ENCODE results near the gene RNF214. TPM values are rescaled to one million over a fixed set of nuclear protein-coding genes. Genes with fewer than 3 reads are reported as not detected.

RNF214 gene
- total and polyA plus RNA-seq, 10 of the 15 experiments (the other 5 are each of a cell fraction or from before 2014, with no cell fraction given), result 4.8 to 16.8 (median 10.5) TPM

GRCh38 chr11:117219995-117220394 is 12.5 kb upstream of the RNF214 start:
- H3K9me3 ChIP-seq (replicated peaks; ENCODE audit: control insufficient read depth, insufficient read depth, low read length), result no peaks in the 10 kb centered on the region
- POLR2A ChIA-PET, result interaction anchor here (0.6 to 1.0 kb wide), 2 partner anchors 41 to 380 kb away, joined by 3 read pairs; partner anchors contain the start of gene SIDT2
- no peaks in the 10 kb centered on the region for H3K79me2 ChIP-seq (ENCODE audit: control insufficient read depth, insufficient read depth, low read length)
- in situ Hi-C loops (cut with MboI), result no loop called here
- ATAC-seq (no peak), FAIRE-seq (no peak), DNase-seq (ENCODE audit: low read depth, low spot score) (no peak)
- H3K4me3 ChIP-seq, result no peak overlapping the region
- CTCF ChIA-PET, result interaction anchor here (1.0 to 17.3 kb wide), 4 partner anchors 9 to 474 kb away, joined by 3 to 422 read pairs (median 4); partner anchors contain the start of gene SIDT2
- no peak overlapping the region for H3K27ac ChIP-seq (ENCODE audit: control insufficient read depth, insufficient read depth)
- H3K4me2 ChIP-seq (ENCODE audit: control insufficient read depth, insufficient read depth), result no peak overlapping the region
- RAD21 ChIA-PET (ENCODE audit: unreplicated experiment), result interaction anchor here (1.0 kb wide), 1 partner anchor 9 kb away, joined by 3 read pairs; no protein-coding TSS in a partner anchor
- no peaks in the 10 kb centered on the region for H3K27me3 ChIP-seq (replicated peaks in 1 of 2; ENCODE audit: control insufficient read depth in 2 of 2, insufficient read depth in 2 of 2, low read length in 1 of 2)
- no peaks in the 10 kb centered on the region for H4K20me1 ChIP-seq (ENCODE audit: control insufficient read depth, insufficient read depth)
- no TSS peak for BruUV-seq (replicated peaks)
- intact Hi-C loops (cut with micrococcal nuclease; ENCODE audit: unreplicated experiment), result no loop called here
- SMC1A ChIA-PET (ENCODE audit: uncharacterized antibody, unreplicated experiment), result interaction anchor here (0.8 to 3.2 kb wide), 3 partner anchors 8 to 40 kb away, joined by 3 to 15 read pairs (median 4); no protein-coding TSS in a partner anchor
- no peaks in the 10 kb centered on the region; the same call in 1 of the 2 replicates for H3K4me1 ChIP-seq (ENCODE audit: control insufficient read depth, insufficient read depth, low read length)
- no peak for TF ChIP-seq ZBTB40 (IDR thresholded peaks at IDR 0.05; ENCODE audit: borderline replicate concordance)
- no peak for TF ChIP-seq TBL1XR1 (IDR thresholded peaks at IDR 0.05; ENCODE audit: low read depth, low read length)
- no peak for TF ChIP-seq ESRRA (IDR thresholded peaks at IDR 0.05; ENCODE audit: low read length)
- no peak for TF ChIP-seq EZH2 (IDR thresholded peaks at IDR 0.05; ENCODE audit: borderline replicate concordance, control insufficient read depth, low read depth, low read length)
- H3K9ac ChIP-seq (ENCODE audit: control insufficient read depth, insufficient read depth, low read length), result no peak overlapping the region
- H3K36me3 ChIP-seq (ENCODE audit: control insufficient read depth in 2 of 2, insufficient read depth in 2 of 2, low read length in 1 of 2), result peaks cover 29 to 46% of the 10 kb centered on the region in 2 experiments; a peak in 3 of 4 replicates
- no peak overlapping the region for H2AFZ ChIP-seq (ENCODE audit: control insufficient read depth, low read depth, low read length)
- 100% methylated on average over 3 of the region's 4 CpGs for WGBS (ENCODE audit: insufficient coverage, insufficient replicate concordance, low lambda C conversion rate, missing lambda C conversion rate)
